ENCODE data around the gene DGKD.

The DGKD gene

GRCh38 chr2:233317196-233317943 lies 36.9 kb upstream of the DGKD start:
- H3K4me3 ChIP-seq (ENCODE audit: low read length): no peak overlapping the region
- DNase-seq (ENCODE audit: low read depth): no peak
- no peak for TF ChIP-seq CTCF (conservative IDR thresholded peaks at IDR 0.05; ENCODE audit: low read depth, low read length)

DNA sequence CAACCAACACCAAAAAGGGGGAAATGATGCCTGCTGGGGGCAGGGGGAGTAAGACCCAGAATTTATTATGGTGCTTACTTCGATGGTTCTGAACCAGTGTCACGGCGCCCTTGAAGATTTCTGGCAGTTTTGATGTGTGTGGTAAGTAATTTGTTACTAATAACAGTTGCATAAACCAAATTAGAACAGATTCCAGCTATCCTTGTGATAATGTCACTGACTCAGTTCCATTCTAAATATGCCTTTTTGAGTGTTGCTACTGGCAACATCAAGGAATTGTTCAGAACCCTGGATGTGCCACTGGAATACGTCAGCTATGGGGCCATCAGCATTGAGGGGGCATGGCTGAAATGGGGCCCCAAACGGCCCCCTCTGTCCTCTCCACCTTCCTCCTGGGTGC lies 35.0 kb upstream of the DGKD start:
- DNase-seq (ENCODE audit: low read depth): no peak
- TF ChIP-seq CTCF (conservative IDR thresholded peaks at IDR 0.05; ENCODE audit: low read depth, low read length): no peak

DNA sequence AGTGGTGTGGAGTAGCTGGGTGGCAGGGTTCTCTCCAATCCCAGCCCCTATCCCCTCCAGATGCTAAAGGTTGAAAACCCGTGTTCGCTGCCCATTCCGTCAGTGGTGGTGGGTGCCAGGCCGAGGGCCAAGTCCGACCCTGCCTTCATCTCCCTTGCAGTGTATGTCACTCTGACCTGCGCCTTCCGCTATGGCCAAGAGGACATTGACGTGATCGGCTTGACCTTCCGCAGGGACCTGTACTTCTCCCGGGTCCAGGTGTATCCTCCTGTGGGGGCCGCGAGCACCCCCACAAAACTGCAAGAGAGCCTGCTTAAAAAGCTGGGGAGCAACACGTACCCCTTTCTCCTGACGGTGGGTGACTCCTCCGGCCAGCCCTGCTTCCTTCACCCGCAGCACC lies 33.8 kb upstream of the DGKD start:
- H3K4me3 ChIP-seq (ENCODE audit: low read length): no peak overlapping the region
- TF ChIP-seq CTCF (conservative IDR thresholded peaks at IDR 0.05; ENCODE audit: low read depth, low read length): no peak
- no peak for DNase-seq (ENCODE audit: low read depth)

More for the DNA sequence above, 35.0 kb upstream of the DGKD start:
- H3K4me3 ChIP-seq (ENCODE audit: low read length): no peak overlapping the region

DNA sequence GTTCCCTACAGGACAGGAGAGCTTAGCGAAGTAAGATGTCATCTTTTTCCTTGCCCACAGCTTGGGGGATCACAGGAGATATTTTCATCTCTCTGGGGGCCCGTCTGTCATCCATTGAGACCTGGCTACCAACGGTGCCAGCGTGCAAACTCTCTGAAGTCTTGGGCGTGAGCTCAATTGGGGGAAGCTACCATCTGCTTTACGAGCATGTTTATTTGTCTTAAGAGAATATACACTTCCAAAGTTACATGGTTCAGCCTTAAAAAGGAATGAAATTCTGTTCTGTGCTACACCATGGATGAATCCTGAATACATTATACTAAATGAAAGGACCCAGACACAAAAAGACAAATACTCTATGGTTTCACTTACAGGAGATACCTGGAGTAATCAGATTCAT lies 33.1 kb upstream of the DGKD start:
- no peak for TF ChIP-seq CTCF (conservative IDR thresholded peaks at IDR 0.05; ENCODE audit: low read depth, low read length)
- no peak for DNase-seq (ENCODE audit: low read depth)
- H3K4me3 ChIP-seq (ENCODE audit: low read length): no peak overlapping the region

DNA sequence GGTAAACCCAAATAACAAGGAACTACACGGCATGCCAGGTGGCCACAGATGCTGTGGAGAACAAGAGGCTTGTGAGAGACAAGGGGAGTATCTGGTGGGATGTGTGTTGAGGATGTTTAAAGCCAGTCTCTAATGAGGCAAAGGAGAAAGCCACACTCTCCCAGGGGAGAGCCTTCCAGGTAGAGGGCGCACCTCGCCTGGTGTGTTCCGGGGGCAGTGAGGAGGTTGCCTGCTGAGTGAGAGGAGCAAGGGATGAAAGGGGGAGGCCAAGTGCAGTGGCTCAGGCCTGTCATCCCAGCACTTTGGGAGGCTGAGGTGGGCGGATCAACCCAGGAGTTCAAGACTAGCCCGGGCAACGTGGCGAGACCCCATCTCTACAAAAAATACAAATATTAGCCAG lies 30.4 kb upstream of the DGKD start:
- no peak for DNase-seq (ENCODE audit: low read depth)
- no peak for TF ChIP-seq CTCF (conservative IDR thresholded peaks at IDR 0.05; ENCODE audit: low read depth, low read length)
- no peak overlapping the region for H3K4me3 ChIP-seq (ENCODE audit: low read length)

GRCh38 chr2:233325256-233325655 lies 29.0 kb upstream of the DGKD start:
- no peak for DNase-seq (ENCODE audit: low read depth)
- H3K4me3 ChIP-seq (ENCODE audit: low read length): no peak overlapping the region
- no peak for TF ChIP-seq CTCF (conservative IDR thresholded peaks at IDR 0.05; ENCODE audit: low read depth, low read length)

- TF ChIP-seq CTCF (conservative IDR thresholded peaks at IDR 0.05; ENCODE audit: low read depth, low read length): no peak
- no peak overlapping the region for H3K4me3 ChIP-seq (ENCODE audit: low read length)
Observed at GRCh38 chr2:233325814-233326213, 28.5 kb upstream of the DGKD start.

More at GRCh38 chr2:233325814-233326213, 28.5 kb upstream of the DGKD start:
- DNase-seq (ENCODE audit: low read depth): no peak
